T-helper 1 cell treated with Interleukin-12 subunit alpha and Interleukin-12 subunit beta and Interleukin-4 antibody, amounts not matched to agents 30 ng/mL and 1 ng/mL, for 36 hours (primary cell): ENCODE data around the gene THOC6. TPM values are rescaled to one million over a fixed set of nuclear protein-coding genes. Genes with fewer than 3 reads are reported as not detected.

Experiments used
- intact Hi-C: fragments of 100-400 bp; cut with micrococcal nuclease; formaldehyde crosslinking; loops from one replicate; pipeline ENCODE4 v1.15.1; 2024
- total RNA-seq: library from RNA; stranded (reverse); gene quantifications from 2 replicates; pipeline ENCODE4 v1.2.3, GENCODE V29; 2022

THOC6 gene
- total RNA-seq, 1 donor from 2014 or later, result 45.2 TPM

GRCh38 chr16:3051494-3051893 lies 27.7 kb downstream of the THOC6 start:
- intact Hi-C loops, result loop anchor here (10.0 kb wide), 1 partner anchor 403 kb away; no protein-coding TSS in a partner anchor

DNA sequence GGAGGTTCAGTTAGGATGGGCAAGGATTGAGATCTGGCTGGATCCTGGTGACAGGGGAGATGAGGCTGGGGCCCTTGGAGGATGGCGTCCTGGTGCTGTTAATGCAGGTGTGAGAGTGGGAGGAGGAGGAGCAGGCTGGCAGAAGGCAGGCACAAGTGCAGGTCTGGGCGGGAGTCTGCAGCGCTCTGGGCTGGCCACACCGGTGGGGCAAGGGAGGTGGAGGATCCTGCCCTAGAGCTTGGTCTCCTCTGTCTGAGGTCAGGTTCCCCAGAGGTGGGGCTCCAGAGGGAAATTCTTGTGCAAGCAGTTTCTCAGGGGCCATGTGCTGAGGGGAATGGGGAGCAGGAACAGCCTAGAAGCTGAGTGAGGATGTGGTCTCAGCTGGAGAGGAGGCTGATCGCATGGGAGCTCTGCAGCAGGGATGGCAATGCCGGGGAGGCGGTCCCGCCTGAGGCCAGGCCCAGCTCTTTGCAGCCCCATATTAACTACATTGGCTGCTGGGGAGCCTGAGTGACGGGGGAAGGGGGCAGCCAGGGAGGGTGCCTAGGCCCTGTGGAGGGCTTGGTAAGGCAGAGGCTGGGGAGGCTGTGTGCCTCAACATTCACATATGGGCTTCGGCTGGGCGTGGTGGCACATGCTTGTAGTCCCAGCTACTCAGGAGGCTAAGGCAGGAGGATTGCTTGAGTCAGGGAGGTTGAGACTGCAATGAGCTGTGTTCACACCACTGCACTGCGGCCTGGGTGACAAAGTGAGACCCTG lies 28.9 kb downstream of the THOC6 start:
- intact Hi-C loops, result loop anchor here (10.0 kb wide), 1 partner anchor 402 kb away; no protein-coding TSS in a partner anchor

- intact Hi-C loops, result loop anchor here (10.0 kb wide), 1 partner anchor 401 kb away; no protein-coding TSS in a partner anchor
Measured at GRCh38 chr16:3053330-3053710, 29.5 kb downstream of the THOC6 start.

- intact Hi-C loops, result loop anchor here (1.0 to 10.0 kb wide), 4 partner anchors 9 to 1252 kb away; partner anchors contain the start of genes HCFC1R1, MMP25, THOC6 and TNFRSF12A
Measured at GRCh38 chr16:3054965-3055733, 31.3 kb downstream of the THOC6 start.

DNA sequence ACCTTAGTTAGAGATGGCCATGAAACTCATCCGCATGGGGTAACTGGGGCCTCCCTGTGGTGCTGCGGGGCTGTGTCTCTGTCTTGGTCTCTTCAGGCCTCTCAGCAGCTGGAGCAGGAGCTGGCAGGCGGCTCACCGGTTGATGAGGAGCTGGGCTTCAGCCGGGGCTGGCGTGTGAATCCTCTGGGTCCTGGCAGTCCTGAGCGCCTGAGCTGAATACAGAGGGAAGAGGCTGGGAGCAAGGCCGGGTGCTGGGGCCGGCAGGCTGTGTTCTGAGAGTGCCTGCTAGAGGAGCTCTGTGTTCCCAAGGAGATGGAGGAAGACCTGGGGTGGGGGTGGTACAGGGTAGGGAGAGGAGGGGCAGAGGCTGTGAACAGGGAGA lies 31.9 kb downstream of the THOC6 start:
- intact Hi-C loops, result loop anchor here (1.0 to 10.0 kb wide), 4 partner anchors 9 to 1252 kb away; partner anchors contain the start of genes HCFC1R1, MMP25, THOC6 and TNFRSF12A

DNA sequence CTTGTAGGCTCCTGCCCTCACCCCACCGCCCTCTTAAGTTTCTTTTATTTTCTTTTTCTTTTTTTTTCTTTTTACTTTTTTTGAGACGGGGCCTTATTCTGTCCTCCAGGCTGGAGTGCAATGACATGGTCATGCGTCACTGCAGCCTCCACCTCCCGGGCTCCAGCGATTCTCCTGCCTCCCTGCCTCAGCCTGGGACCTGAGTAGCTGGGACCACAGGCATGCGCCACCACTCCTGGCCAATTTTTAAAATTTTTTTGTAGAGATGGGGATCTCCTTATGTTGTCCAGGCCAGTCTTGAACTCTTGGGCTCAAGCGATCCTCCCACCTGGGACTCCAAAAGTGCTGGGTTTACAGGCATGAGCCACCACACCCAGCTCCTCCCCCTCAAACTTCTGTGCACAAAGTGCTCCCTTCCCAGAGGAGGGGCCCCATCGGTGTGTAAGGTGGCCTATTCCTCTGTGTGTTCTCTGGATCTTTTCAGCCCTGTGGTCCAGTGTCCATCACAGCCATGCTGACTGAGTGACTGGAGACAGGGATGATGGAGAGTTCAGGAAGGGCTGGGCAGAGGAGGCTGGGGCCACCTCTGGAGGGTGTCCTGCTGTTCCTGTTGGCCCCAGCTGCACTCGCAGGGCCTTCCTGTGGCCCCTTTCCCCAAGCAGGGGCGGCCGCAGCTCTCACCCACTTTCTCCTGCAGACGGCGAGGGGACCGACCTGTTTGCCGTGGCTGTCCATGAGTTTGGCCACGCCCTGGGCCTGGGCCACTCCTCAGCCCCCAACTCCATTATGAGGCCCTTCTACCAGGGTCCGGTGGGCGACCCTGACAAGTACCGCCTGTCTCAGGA lies 32.7 kb downstream of the THOC6 start:
- intact Hi-C loops, result loop anchor here (5.0 to 10.0 kb wide), 3 partner anchors 34 to 1251 kb away; partner anchors contain the start of genes HCFC1R1, THOC6 and TNFRSF12A

- intact Hi-C loops, result loop anchor here (2.0 to 10.0 kb wide), 5 partner anchors 17 to 1250 kb away; partner anchors contain the start of genes HCFC1R1, THOC6 and TNFRSF12A
Measured at GRCh38 chr16:3057181-3058138, 33.6 kb downstream of the THOC6 start.

- intact Hi-C loops, result loop anchor here (1.0 to 10.0 kb wide), 9 partner anchors 16 to 1249 kb away; partner anchors contain the start of genes HCFC1R1, THOC6 and TNFRSF12A
Measured at GRCh38 chr16:3058139-3059030, 34.5 kb downstream of the THOC6 start.

GRCh38 chr16:3059041-3059722 lies 35.3 kb downstream of the THOC6 start:
- intact Hi-C loops, result loop anchor here (1.0 to 10.0 kb wide), 9 partner anchors 16 to 1248 kb away; partner anchors contain the start of genes HCFC1R1, THOC6 and TNFRSF12A

- intact Hi-C loops, result loop anchor here (1.0 to 10.0 kb wide), 9 partner anchors 15 to 1248 kb away; partner anchors contain the start of genes HCFC1R1, THOC6 and TNFRSF12A
Measured at GRCh38 chr16:3059723-3060242, 35.9 kb downstream of the THOC6 start.

DNA sequence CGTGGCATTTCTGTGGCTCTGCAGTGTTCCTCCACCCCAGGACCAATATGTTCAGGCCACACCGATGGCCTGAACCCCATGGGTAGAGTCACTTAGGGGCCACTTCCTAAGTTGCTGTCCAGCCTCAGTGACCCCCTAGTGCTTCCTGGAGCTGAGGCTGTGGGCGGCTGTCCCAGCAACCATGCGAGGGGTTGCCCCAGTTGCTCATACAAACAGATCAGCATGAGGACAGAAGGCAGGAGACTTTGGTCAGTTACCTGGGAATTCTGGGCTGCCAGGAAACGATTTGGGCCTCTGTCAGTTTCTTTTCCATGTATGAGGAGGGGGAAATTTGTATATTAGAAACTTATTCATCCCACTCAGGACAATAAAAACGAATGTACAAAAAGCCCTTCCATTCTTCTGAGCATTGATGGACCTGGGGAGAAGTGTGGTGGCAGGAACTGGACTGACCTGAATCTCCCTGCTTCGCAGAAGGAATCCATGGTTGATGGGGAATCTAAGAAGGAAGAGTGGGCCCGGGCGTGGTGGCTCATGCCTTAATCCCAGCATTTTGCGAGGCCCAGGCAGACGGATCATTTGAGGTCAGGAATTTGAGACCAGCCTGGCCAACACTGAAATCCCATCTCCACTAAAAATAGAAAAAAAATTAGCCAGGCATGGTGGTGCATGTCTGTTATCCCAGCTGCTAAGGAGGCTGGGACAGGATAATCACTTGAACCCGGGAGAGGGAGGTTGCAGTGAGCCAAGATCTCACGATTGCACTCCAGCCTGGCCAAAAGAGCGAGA lies 36.7 kb downstream of the THOC6 start:
- intact Hi-C loops, result no loop called here

GRCh38 chr16:3062553-3062952 lies 38.7 kb downstream of the THOC6 start:
- intact Hi-C loops, result no loop called here

- intact Hi-C loops, result no loop called here
Measured at GRCh38 chr16:3063625-3064386, 40.0 kb downstream of the THOC6 start.

GRCh38 chr16:3065069-3065741 lies 41.4 kb downstream of the THOC6 start, which contains the start of gene IL32:
TSS of gene IL32 (plus strand) at chr16:3065640. CDS start at chr16:3065812, 172 bp downstream.
- intact Hi-C loops, result loop anchor here (1.0 kb wide), 2 partner anchors 10 to 59 kb away; no protein-coding TSS in a partner anchor

DNA sequence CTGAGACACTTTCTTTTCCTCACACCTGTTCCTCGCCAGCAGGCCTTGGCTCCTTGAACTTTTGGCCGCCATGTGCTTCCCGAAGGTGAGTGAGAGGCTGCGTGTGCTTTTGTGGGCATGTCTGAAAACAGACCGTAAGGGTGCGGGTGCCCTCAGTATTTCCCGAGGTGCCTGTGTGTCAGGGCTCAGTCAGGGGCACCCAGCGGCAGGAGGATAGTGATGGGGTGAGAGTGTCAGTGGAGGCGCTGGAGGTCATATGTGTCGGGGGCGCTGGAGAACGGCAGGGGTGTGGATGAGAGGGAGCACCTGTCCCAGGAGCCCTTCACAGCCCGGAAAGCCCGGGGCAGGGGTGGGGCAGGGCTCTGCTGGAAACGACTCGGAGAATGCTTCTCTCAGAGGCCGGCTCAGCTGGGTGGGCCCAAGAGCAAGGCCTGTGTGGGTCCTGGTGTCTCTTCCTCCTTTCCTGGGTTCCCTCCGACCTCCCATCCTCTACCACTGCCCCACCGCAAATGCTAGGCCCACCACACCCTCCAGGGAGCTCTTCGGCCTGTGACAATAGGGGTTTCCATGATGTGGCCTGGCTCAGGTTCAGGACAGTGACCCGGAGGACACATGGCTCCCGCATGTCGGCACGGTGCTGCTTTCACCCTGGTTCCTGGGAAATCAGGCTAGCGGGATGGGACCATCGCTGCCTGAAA lies 42.1 kb downstream of the THOC6 start:
- intact Hi-C loops, result loop anchor here (1.0 kb wide), 2 partner anchors 9 to 58 kb away; no protein-coding TSS in a partner anchor
